ENCODE data around the gene BABAM2. TPM values are rescaled to one million over a fixed set of nuclear protein-coding genes. Genes with fewer than 3 reads are reported as not detected.

The BABAM2 gene
- total RNA-seq, 1 experiment from 2014 or later, result 57.6 TPM

DNA sequence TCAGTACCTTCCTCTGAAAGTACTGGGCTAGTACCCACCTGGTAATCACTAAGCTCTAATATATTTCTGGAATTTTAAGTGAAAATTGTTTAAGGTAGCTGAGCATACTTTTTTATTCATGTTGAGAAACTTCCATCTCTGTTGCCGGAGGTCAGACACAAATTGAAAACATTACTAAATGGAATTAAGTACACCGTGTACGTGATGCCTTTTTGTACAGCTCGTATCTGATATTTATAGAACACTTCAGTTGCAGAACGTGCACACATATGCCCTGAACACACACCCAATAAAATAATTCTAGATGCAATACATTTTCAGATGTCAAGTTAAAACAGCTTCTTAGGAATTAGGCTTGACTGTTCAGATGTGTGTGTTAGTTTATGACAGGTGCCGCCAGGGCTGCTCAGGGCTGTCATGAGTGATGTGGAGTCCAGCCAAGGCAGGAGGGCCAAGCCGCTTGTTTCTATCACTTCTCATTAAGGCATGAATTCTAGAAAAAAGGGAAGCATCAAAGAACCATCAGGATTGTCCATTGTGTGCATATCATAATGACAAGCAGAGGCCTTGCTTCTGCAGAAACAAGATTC, 421.2 kb downstream of the BABAM2 start:
- H3K36me3 Mint-ChIP-seq (ENCODE audit: insufficient read depth, unreplicated experiment), result no peaks in the 10 kb centered on the region
- CTCF ChIA-PET, result interaction anchor here (0.9 kb wide), 1 partner anchor 608 kb away, joined by 3 read pairs; no protein-coding TSS in a partner anchor
- no peaks in the 10 kb centered on the region for H3K4me1 Mint-ChIP-seq (ENCODE audit: insufficient read depth, unreplicated experiment)
- no peaks in the 10 kb centered on the region for H3K27me3 Mint-ChIP-seq (ENCODE audit: insufficient read depth, unreplicated experiment)
- TF ChIP-seq, protein P1, sequence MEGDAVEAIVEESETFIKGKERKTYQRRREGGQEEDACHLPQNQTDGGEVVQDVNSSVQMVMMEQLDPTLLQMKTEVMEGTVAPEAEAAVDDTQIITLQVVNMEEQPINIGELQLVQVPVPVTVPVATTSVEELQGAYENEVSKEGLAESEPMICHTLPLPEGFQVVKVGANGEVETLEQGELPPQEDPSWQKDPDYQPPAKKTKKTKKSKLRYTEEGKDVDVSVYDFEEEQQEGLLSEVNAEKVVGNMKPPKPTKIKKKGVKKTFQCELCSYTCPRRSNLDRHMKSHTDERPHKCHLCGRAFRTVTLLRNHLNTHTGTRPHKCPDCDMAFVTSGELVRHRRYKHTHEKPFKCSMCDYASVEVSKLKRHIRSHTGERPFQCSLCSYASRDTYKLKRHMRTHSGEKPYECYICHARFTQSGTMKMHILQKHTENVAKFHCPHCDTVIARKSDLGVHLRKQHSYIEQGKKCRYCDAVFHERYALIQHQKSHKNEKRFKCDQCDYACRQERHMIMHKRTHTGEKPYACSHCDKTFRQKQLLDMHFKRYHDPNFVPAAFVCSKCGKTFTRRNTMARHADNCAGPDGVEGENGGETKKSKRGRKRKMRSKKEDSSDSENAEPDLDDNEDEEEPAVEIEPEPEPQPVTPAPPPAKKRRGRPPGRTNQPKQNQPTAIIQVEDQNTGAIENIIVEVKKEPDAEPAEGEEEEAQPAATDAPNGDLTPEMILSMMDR (IDR thresholded peaks at IDR 0.05; ENCODE audit: unreplicated experiment), result no peak
- H3K27ac Mint-ChIP-seq (ENCODE audit: low read depth, unreplicated experiment), result no peak overlapping the region
- POLR2A ChIA-PET, result no interaction called here
- no peaks in the 10 kb centered on the region for H3K9me3 Mint-ChIP-seq (ENCODE audit: unreplicated experiment)
- intact Hi-C loops (cut with micrococcal nuclease), result no loop called here
- no peak overlapping the region for H3K4me3 Mint-ChIP-seq (ENCODE audit: unreplicated experiment)
- no TSS peak for BruUV-seq (replicated peaks)
- no peak for DNase-seq (ENCODE audit: unreplicated experiment)

- no peaks in the 10 kb centered on the region for H3K9me3 Mint-ChIP-seq (ENCODE audit: unreplicated experiment)
- no peak overlapping the region for H3K4me3 Mint-ChIP-seq (ENCODE audit: unreplicated experiment)
- TF ChIP-seq, protein P1 (IDR thresholded peaks at IDR 0.05; ENCODE audit: unreplicated experiment), result no peak
- ChIA-PET CTCF (interaction anchor here (0.9 kb wide), 1 partner anchor 609 kb away, joined by 3 read pairs; no protein-coding TSS in a partner anchor), POLR2A (no interaction called here)
- no TSS peak for BruUV-seq (replicated peaks)
- no peaks in the 10 kb centered on the region for H3K4me1 Mint-ChIP-seq (ENCODE audit: insufficient read depth, unreplicated experiment)
- no peak for DNase-seq (ENCODE audit: unreplicated experiment)
- H3K27ac Mint-ChIP-seq (ENCODE audit: low read depth, unreplicated experiment), result no peak overlapping the region
- intact Hi-C loops (cut with micrococcal nuclease), result no loop called here
- H3K27me3 Mint-ChIP-seq (ENCODE audit: insufficient read depth, unreplicated experiment), result no peaks in the 10 kb centered on the region
- no peaks in the 10 kb centered on the region for H3K36me3 Mint-ChIP-seq (ENCODE audit: insufficient read depth, unreplicated experiment)
Measured at GRCh38 chr2:28312307-28313219, 422.0 kb downstream of the BABAM2 start.

- POLR2A ChIA-PET, result no interaction called here
- Mint-ChIP-seq H3K27me3 (ENCODE audit: insufficient read depth, unreplicated experiment) (no peaks in the 10 kb centered on the region), H3K27ac (ENCODE audit: low read depth, unreplicated experiment) (no peak overlapping the region), H3K4me3 (ENCODE audit: unreplicated experiment) (no peak overlapping the region), H3K36me3 (ENCODE audit: insufficient read depth, unreplicated experiment) (no peaks in the 10 kb centered on the region), H3K4me1 (ENCODE audit: insufficient read depth, unreplicated experiment) (no peaks in the 10 kb centered on the region), H3K9me3 (ENCODE audit: unreplicated experiment) (no peaks in the 10 kb centered on the region)
- intact Hi-C loops (cut with micrococcal nuclease), result no loop called here
- TF ChIP-seq, protein P1 (IDR thresholded peaks at IDR 0.05; ENCODE audit: unreplicated experiment), result no peak
- no peak for DNase-seq (ENCODE audit: unreplicated experiment)
- CTCF ChIA-PET, result interaction anchor here (1.3 kb wide), 1 partner anchor 9 kb away, joined by 3 read pairs; no protein-coding TSS in a partner anchor
- no TSS peak for BruUV-seq (replicated peaks)
Measured at GRCh38 chr2:28313220-28313784, 422.8 kb downstream of the BABAM2 start.

- intact Hi-C loops (cut with micrococcal nuclease), result no loop called here
- no peak for DNase-seq (ENCODE audit: unreplicated experiment)
- Mint-ChIP-seq H3K4me1 (ENCODE audit: insufficient read depth, unreplicated experiment) (no peaks in the 10 kb centered on the region), H3K27me3 (ENCODE audit: insufficient read depth, unreplicated experiment) (no peaks in the 10 kb centered on the region), H3K4me3 (ENCODE audit: unreplicated experiment) (no peak overlapping the region), H3K36me3 (ENCODE audit: insufficient read depth, unreplicated experiment) (no peaks in the 10 kb centered on the region), H3K9me3 (ENCODE audit: unreplicated experiment) (no peaks in the 10 kb centered on the region), H3K27ac (ENCODE audit: low read depth, unreplicated experiment) (peak overlapping the region; percentile 32)
- ChIA-PET CTCF (no interaction called here), POLR2A (interaction anchor here (0.8 kb wide), 1 partner anchor 24 kb away, joined by 4 read pairs; no protein-coding TSS in a partner anchor)
- BruUV-seq (replicated peaks), result no TSS peak
- TF ChIP-seq, protein P1 (IDR thresholded peaks at IDR 0.05; ENCODE audit: unreplicated experiment), result no peak
Measured at GRCh38 chr2:28314968-28315367, 424.4 kb downstream of the BABAM2 start.

All from MCF 10A (cell line).